ENCODE data around the gene ATP8B3.

ATP8B3 gene

DNA sequence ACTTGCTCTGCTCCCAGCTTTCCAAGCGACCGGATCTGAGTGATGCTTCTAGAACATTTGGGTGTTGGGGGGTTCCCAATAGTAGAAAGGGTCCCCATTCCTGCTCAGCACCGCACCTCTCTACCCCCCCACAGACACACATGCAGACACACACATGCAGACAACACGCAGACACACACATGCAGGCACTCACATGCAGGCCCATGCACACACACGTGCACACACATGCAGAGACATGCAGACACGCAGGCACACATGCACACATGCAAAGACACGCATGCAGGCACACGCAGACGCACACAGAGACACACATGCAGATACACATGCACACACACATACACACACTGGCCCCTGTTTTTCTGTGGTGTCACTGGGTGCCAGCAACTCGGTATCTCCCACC, 34.9 kb downstream of the ATP8B3 start:
- no peak overlapping the region for H3K4me3 ChIP-seq (ENCODE audit: control insufficient read depth, low read depth, low read length)
- TF ChIP-seq CTCF (conservative IDR thresholded peaks at IDR 0.05; ENCODE audit: control insufficient read depth, insufficient read depth, low read depth, low read length): no peak
- no peak for DNase-seq (ENCODE audit: low read depth)

- DNase-seq (ENCODE audit: low read depth): no peak
- no peak for TF ChIP-seq CTCF (conservative IDR thresholded peaks at IDR 0.05; ENCODE audit: control insufficient read depth, insufficient read depth, low read depth, low read length)
- no peak overlapping the region for H3K4me3 ChIP-seq (ENCODE audit: control insufficient read depth, low read depth, low read length)
Observed at GRCh38 chr19:1776606-1777147, 35.4 kb downstream of the ATP8B3 start.

- no peak for TF ChIP-seq CTCF (conservative IDR thresholded peaks at IDR 0.05; ENCODE audit: control insufficient read depth, insufficient read depth, low read depth, low read length)
- no peak for DNase-seq (ENCODE audit: low read depth)
- no peak overlapping the region for H3K4me3 ChIP-seq (ENCODE audit: control insufficient read depth, low read depth, low read length)
Observed at GRCh38 chr19:1775951-1776605, 36.0 kb downstream of the ATP8B3 start.

DNA sequence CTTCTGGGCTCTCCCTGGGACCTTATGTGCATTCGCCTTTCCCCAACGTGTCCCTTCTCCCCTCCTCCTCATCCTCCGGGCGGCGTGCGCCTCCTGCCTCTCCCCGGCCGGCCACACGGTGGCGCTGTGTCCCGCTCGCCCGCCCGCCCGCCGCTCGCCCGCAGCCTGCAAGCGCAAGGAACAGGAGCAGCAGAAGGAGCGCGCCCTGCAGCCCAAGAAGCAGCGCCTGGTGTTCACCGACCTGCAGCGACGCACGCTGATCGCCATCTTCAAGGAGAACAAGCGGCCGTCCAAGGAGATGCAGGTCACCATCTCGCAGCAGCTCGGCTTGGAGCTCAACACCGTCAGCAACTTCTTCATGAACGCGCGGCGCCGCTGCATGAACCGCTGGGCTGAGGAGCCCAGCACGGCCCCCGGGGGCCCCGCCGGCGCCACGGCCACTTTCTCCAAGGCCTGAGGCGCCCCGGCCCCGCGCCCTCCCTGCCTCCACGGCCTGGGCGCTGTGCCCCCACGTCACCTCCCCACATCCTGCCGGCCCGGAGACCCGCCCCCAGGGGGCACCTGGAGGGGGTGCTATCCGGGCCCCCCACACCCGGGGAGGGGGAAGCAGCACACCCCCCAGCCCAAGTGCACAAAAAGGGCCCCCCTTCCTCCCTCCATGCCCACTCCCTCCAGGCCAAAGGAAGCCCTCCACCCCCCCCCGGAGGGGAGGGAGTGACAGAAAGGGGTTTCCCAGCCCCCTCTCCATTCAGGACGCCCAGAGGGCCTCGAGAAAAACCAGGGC, 36.9 kb downstream of the ATP8B3 start:
- TF ChIP-seq CTCF (conservative IDR thresholded peaks at IDR 0.05; ENCODE audit: control insufficient read depth, insufficient read depth, low read depth, low read length): peak; percentile 35
- DNase-seq (ENCODE audit: low read depth): peak; percentile 22
- H3K4me3 ChIP-seq (ENCODE audit: control insufficient read depth, low read depth, low read length): no peak overlapping the region

GRCh38 chr19:1773184-1773583, 38.9 kb downstream of the ATP8B3 start:
- peak; percentile 18 for DNase-seq (ENCODE audit: low read depth)
- no peak overlapping the region for H3K4me3 ChIP-seq (ENCODE audit: control insufficient read depth, low read depth, low read length)
- no peak for TF ChIP-seq CTCF (conservative IDR thresholded peaks at IDR 0.05; ENCODE audit: control insufficient read depth, insufficient read depth, low read depth, low read length)

DNA sequence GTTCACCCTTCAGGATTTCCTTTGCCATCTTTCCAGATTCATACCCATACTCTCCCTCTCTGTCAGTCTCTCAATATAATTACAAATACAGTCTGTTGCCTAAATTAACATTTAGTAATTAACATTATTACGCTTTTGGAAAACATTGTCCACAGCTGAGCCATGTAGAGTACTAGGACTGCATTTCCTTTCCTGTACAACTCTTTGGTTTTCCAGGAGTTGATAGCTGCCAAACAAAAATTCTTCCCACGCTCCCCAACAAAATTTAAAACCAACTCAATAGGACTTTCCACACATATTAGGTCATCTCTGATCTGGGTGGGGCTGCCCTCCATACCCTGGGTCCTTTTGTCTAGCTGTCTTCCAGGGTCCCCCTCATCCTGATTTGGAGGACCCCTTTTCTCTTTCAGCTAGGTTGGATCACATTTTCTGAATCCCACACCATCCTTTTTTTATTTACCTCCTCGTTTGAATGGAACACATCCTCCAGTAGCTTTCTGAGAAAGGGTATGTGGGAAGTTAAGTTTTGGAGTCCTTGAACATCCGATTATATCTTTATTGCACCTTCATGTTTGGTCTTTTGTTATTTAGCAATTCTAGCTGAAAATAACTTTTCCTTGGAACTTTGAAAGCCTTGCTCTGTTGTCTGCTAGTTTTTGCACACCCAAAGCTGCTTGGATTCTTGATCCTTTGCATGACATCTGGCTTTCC, 41.1 kb downstream of the ATP8B3 start:
- no peak for DNase-seq (ENCODE audit: low read depth)
- no peak overlapping the region for H3K4me3 ChIP-seq (ENCODE audit: control insufficient read depth, low read depth, low read length)
- TF ChIP-seq CTCF (conservative IDR thresholded peaks at IDR 0.05; ENCODE audit: control insufficient read depth, insufficient read depth, low read depth, low read length): no peak

All from fibroblast of mammary gland (primary cell).